HFFc6 (cell line): ENCODE measurements around the gene KRTAP12-2. TPM values are rescaled to one million over a fixed set of nuclear protein-coding genes. Genes with fewer than 3 reads are reported as not detected.
"Not testable (repeated sequence)": the region's sequence is repeated elsewhere in the genome, so short reads cannot be mapped to it uniquely, and the experiment has no call there.

Source experiments
- DNase-seq: peaks from one replicate; pipeline ENCODE4 v3.0.0-alpha.2; 2018
- H3K27ac Mint-ChIP-seq: 2 replicates; pipeline ENCODE4 v1.8.0; 2020; ENCODE audit warnings: mild to moderate bottlenecking, mixed read lengths
- H3K27me3 Mint-ChIP-seq: 2 replicates; pipeline ENCODE4 v1.8.0; 2021; ENCODE audit warnings: mild to moderate bottlenecking, moderate library complexity, mixed read lengths; ENCODE audit not compliant: insufficient read depth
- H3K36me3 Mint-ChIP-seq: 2 replicates; pipeline ENCODE4 v1.8.0; 2021; ENCODE audit warnings: low read depth, mixed read lengths
- H3K4me1 Mint-ChIP-seq: 2 replicates; pipeline ENCODE4 v1.8.0; 2020; ENCODE audit warnings: low read depth, mixed read lengths
- H3K4me3 Mint-ChIP-seq: 2 replicates; pipeline ENCODE4 v1.8.0; 2020; ENCODE audit warnings: mild to moderate bottlenecking, moderate library complexity, mixed read lengths
- H3K9me3 Mint-ChIP-seq: 2 replicates; pipeline ENCODE4 v1.8.0; 2020; ENCODE audit warnings: mild to moderate bottlenecking, mixed read lengths
- total RNA-seq, 6 experiments: library from RNA; stranded (reverse); fragmentation: NEBNext Ultra II Directional; extraction: Animal tissue kit (Norgen Biotek cat#: 25700); gene quantifications; 2 replicates in 1 of 6; 3 replicates in 5 of 6; pipeline ENCODE4 v1.2.3, GENCODE V29; 2021
- TF ChIP-seq, protein P1 (sequence below): fragments of 200-600 bp; sonication (generic); IDR thresholded peaks from 2 replicates; pipeline ENCODE4 v1.5.0; 2021; ENCODE audit warnings: antibody characterized with exemption, mild to moderate bottlenecking

KRTAP12-2 gene
- total RNA-seq, 6 experiments from 2014 or later, result not detected

DNA sequence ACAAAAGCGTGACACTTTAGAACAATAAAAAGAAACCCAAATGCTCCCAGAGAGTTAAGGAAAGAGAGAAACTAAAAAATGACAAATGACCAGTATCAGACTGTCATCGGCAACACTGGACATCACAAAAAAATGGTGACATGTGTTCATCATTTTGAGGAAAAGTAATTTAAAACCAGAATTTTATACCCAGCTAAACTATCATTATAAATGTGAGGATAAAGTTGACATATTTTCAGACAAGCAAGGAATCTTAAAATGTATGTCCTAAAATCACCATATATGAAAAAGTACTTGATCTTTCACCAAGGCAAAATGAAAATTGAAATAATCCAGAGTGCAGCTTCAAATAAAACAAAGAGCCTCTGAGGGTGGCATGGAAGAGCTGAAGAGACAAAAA, 21.8 kb downstream of the KRTAP12-2 start:
- Mint-ChIP-seq H3K36me3 (peaks cover 28% of the 10 kb centered on the region), H3K4me1 (no peaks in the 10 kb centered on the region), H3K27ac (no peak overlapping the region), H3K9me3 (peaks cover 63% of the 10 kb centered on the region), H3K27me3 (peaks cover 4% of the 10 kb centered on the region; the same call in 1 of the 2 replicates), H3K4me3 (no peak overlapping the region)
- DNase-seq, result no peak
- TF ChIP-seq, protein P1, sequence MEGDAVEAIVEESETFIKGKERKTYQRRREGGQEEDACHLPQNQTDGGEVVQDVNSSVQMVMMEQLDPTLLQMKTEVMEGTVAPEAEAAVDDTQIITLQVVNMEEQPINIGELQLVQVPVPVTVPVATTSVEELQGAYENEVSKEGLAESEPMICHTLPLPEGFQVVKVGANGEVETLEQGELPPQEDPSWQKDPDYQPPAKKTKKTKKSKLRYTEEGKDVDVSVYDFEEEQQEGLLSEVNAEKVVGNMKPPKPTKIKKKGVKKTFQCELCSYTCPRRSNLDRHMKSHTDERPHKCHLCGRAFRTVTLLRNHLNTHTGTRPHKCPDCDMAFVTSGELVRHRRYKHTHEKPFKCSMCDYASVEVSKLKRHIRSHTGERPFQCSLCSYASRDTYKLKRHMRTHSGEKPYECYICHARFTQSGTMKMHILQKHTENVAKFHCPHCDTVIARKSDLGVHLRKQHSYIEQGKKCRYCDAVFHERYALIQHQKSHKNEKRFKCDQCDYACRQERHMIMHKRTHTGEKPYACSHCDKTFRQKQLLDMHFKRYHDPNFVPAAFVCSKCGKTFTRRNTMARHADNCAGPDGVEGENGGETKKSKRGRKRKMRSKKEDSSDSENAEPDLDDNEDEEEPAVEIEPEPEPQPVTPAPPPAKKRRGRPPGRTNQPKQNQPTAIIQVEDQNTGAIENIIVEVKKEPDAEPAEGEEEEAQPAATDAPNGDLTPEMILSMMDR, result no peak

DNA sequence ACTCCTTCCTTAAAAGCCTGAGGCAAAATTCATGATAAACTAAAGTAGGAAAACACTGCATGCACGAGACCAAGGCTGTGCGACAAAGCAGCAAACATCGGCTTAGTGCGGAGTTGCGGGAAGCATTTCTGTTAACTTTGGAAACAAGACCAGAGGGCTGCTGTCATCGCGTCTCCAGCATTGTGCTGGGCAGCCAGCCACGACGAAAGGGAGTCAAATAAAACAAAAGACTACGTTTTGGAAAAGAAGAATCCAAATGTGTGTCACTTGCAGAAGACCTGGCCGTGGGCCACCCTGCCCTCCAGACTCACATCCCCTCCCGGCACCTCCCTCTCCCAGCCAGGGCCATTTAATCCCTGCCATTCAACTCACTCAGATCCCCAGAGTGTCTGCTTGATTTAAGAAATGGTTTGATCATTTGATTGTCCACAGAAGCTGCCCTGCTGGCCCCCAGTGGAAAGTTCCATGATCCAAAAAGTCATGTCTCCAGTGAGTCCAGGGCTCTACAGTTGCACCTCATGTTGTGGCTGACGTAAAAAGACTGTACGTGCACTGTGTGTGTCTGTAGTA, 22.9 kb downstream of the KRTAP12-2 start:
- no peak overlapping the region for H3K4me3 Mint-ChIP-seq
- peaks cover 4% of the 10 kb centered on the region; the same call in 1 of the 2 replicates for H3K27me3 Mint-ChIP-seq
- no peaks in the 10 kb centered on the region for H3K4me1 Mint-ChIP-seq
- no peak for DNase-seq
- peaks cover 62% of the 10 kb centered on the region for H3K9me3 Mint-ChIP-seq
- H3K36me3 Mint-ChIP-seq, result peaks cover 28% of the 10 kb centered on the region
- H3K27ac Mint-ChIP-seq, result no peak overlapping the region
- TF ChIP-seq, protein P1, result no peak

DNA sequence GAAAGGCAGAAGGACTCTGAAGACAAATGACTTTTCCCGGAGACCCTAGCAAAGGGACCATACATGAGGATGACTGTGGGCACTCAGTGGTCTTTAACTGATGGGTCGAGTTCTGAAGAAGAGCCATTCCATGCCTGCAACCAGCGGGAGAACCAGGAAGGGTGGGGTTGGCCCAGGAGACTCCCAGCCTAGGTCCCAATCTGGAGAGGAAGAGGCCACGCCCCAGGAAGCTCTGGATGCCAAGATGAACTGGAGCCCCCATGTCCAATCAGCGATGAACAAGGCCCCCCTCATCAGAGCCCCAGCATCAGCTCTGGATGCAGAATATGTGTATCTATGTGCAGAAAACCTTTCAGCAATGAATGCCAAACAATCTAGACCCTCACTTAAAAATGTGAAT, 26.0 kb downstream of the KRTAP12-2 start:
- H3K36me3 Mint-ChIP-seq, result peaks cover 22% of the 10 kb centered on the region
- no peak overlapping the region for H3K4me3 Mint-ChIP-seq
- TF ChIP-seq, protein P1, result no peak
- DNase-seq, result no peak
- peaks cover 8% of the 10 kb centered on the region for H3K27me3 Mint-ChIP-seq
- H3K4me1 Mint-ChIP-seq, result no peaks in the 10 kb centered on the region
- no peak overlapping the region for H3K27ac Mint-ChIP-seq
- peaks cover 54% of the 10 kb centered on the region for H3K9me3 Mint-ChIP-seq

DNA sequence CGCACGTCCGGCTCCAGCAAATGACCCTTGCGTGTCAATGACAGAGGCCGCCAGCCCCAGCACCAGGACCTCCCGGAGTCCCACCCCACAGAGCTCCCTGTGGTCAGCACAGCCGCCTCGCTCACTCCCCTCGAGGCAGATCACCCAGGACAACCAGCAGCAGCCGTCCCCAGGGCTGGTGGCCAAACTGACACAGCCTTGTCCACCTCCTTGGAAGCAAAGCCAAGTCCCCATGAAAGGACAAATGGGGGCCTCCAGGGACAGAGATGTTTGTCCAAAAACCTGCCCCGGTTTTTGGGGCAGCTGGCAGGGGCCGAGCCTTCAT, 27.4 kb downstream of the KRTAP12-2 start:
- peaks cover 13% of the 10 kb centered on the region; the same call in 1 of the 2 replicates for H3K36me3 Mint-ChIP-seq
- TF ChIP-seq, protein P1, result no peak
- H3K27ac Mint-ChIP-seq, result no peak overlapping the region
- DNase-seq, result no peak
- H3K9me3 Mint-ChIP-seq, result peaks cover 39% of the 10 kb centered on the region
- no peaks in the 10 kb centered on the region for H3K4me1 Mint-ChIP-seq
- H3K27me3 Mint-ChIP-seq, result peaks cover 8% of the 10 kb centered on the region
- no peak overlapping the region for H3K4me3 Mint-ChIP-seq

DNA sequence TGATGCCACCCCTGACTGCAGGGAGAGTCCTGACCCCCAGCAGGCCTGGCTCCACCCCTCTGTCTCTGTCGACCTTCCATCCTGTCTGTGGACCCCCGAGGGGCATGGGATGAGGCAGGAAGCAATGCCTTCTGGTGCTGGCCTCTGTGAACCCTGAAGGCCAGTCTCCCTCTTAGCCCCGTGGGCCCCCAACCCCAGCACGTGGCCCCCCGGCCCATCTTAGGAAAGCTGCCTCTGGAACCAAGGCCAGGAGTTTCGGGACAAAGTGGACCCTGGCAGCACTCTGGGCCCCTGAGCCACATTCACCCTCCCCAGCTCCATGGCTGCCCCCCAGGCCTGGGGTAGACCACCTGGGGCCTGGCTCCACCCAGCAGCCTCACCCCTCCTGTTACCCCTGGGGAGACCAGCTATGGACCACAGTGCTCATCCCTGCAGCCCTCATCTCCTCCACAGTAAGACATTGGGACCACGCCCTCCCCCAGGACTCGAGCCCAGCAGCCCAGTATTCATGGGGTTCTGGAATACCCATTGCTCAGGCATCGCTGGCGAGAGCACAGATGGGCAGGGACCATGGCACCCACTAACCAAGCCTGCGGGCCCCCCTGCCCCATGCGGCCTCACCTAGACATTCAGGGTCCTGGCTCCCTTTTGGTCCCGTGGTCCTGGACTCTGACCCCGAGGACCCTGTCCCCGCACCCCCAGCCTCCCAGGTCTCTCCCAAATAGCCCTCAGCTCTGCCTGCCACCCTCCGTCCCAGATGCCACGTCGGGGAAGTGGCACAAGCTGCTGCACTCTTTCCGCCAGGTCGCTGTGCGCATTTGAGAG, 28.0 kb downstream of the KRTAP12-2 start:
- not testable (repeated sequence) for H3K27me3 Mint-ChIP-seq, H3K36me3 Mint-ChIP-seq, H3K27ac Mint-ChIP-seq, H3K4me3 Mint-ChIP-seq, H3K4me1 Mint-ChIP-seq, DNase-seq
- H3K9me3 Mint-ChIP-seq, result peaks cover 34% of the 10 kb centered on the region

DNA sequence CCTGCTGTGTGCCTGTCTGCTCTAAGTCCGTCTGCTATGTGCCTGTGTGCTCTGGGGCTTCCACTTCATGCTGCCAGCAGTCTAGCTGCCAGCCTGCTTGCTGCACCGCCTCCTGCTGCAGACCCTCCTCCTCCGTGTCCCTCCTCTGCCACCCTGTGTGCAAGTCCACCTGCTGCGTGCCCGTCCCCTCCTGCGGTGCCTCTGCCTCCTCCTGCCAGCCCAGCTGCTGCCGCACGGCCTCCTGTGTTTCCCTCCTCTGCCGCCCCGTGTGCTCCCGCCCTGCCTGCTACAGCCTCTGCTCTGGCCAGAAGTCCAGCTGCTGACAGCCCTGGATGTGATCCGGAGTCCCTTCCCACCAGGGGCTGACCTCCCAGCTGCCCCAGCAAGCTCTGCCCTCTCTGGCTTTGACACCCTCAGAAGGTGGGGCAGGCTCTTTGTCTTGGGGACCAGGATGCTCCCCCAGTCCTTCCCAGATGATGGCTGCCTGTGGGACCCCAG, 28.8 kb downstream of the KRTAP12-2 start:
- peaks cover 25% of the 10 kb centered on the region; the same call in 1 of the 2 replicates for H3K9me3 Mint-ChIP-seq
- not testable (repeated sequence) for H3K27me3 Mint-ChIP-seq, H3K27ac Mint-ChIP-seq, H3K4me1 Mint-ChIP-seq, H3K4me3 Mint-ChIP-seq, H3K36me3 Mint-ChIP-seq, DNase-seq
